Body of pancreas (tissue), 4 donors: Measurements from ENCODE around the gene PLEKHG5.

Experiments used
- CTCF ChIP-seq, 7 experiments: fragments of 450-650 bp in 4 of 7; fragments of 200-600 bp in 3 of 7; sonication (generic) in 3 of 7; IDR thresholded peaks; one replicate each; pipeline ENCODE4 v1.5.1; 2016 to 2019; ENCODE audit warnings: antibody characterized with exemption in 7 of 7
- POLR2A ChIP-seq, 3 donors: fragments of 450-650 bp; IDR thresholded peaks; one replicate each; pipeline ENCODE4 v1.6.1; 2016; ENCODE audit warnings: antibody characterized with exemption in 3 of 3, mild to moderate bottlenecking in 2 of 3

- peak; percentile 73 to 97 (median 87) for TF ChIP-seq CTCF (IDR thresholded peaks at IDR 0.05)
- no peak for TF ChIP-seq POLR2A (IDR thresholded peaks at IDR 0.05)
These were observed 53.4 kb downstream of the PLEKHG5 start for GRCh38 chr1:6438047-6438525.
